ENCODE data around the gene EXOC3.
A peak's percentile ranks its signal among the peaks of the same experiment; 100 is the strongest.
"Not testable (repeated sequence)": the region's sequence is repeated elsewhere in the genome, so short reads cannot be mapped to it uniquely, and the experiment has no call there.

The EXOC3 gene

DNA sequence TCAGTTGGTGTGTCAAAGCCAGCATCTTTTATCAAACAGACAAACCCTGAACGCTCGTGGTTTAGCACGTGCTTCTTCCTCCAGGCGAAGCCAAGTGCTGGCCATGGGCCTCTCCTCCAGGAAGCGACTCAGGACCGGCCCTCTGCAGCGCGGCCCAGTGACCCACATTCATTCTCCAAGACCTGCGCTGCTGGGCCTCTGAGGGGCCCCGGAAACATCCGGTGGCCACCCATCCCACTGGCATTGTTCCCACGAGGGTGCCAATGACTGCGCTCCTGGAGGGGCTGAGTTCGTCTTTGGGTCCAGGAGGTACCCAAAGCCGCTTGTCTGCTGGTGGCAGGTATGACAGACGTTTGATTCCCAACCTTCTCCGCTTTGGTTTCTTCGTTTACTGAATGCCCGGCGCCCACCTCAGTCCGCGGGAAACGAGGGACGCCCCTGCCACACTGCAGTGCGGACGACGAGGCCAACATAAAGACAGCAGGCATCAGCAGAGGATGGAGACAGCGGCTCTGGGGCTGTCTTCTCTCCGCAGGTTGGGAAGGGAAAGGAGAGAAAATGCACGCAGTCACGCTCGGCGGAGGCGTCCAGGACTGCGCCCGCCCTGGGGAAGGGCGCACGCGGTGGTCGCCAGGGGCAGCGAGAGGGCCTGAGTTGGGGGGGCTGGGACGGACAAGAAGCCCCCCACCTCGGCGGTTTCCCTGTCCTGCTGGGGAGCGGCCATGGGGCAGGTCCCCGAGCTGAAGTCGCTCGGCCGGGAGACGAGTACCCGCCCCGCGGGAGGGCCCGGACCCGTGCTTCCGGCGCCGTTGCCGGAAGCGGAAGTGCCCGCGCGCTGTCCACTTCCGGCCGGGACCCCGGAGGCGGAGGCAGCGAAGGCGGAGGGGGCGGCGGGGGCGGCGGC lies at the start of gene EXOC3:
EXOC3 (plus strand) TSS at position 842 of the 904 bp plus-strand sequence. CDS start 3,030 bp downstream, outside the sequence.
- ChIA-PET POLR2A (ENCODE audit: low non-redundant PET) (no interaction called here), CTCF (interaction anchor here (0.6 kb wide), 1 partner anchor 11 kb away, joined by 3 read pairs; no protein-coding TSS in a partner anchor)
- peak within 1 kb of the TSS; percentile 79 for H3K27ac ChIP-seq
- TF ChIP-seq, protein P1, sequence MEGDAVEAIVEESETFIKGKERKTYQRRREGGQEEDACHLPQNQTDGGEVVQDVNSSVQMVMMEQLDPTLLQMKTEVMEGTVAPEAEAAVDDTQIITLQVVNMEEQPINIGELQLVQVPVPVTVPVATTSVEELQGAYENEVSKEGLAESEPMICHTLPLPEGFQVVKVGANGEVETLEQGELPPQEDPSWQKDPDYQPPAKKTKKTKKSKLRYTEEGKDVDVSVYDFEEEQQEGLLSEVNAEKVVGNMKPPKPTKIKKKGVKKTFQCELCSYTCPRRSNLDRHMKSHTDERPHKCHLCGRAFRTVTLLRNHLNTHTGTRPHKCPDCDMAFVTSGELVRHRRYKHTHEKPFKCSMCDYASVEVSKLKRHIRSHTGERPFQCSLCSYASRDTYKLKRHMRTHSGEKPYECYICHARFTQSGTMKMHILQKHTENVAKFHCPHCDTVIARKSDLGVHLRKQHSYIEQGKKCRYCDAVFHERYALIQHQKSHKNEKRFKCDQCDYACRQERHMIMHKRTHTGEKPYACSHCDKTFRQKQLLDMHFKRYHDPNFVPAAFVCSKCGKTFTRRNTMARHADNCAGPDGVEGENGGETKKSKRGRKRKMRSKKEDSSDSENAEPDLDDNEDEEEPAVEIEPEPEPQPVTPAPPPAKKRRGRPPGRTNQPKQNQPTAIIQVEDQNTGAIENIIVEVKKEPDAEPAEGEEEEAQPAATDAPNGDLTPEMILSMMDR (conservative IDR thresholded peaks at IDR 0.05; ENCODE audit: low read depth), result no peak
- DNase-seq (ENCODE audit: low spot score), result peak; percentile 89

DNA sequence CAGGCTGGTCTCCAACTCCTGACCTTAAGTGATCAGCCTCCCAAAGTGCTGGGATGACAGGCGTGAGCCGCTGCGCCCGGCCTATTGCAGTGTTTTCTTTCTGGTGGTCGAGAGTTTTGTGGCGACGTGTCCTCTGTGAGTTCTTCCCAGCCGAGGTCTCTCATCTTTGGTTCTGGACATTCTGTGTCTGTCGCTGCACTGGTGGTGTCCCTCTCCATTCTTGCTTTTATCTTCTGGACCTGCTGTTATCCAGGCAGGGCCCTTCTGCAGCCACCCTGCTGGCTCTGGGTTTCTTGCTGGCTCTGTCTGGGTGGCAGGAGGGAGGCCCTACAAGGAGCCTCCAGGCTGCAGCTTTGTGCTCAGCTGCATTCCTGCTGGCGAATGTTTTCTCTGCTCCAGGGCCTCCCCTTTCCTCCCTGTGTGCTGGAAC lies 49.1 kb upstream of the EXOC3 start:
- CTCF ChIA-PET, result no interaction called here
- POLR2A ChIA-PET (ENCODE audit: low non-redundant PET), result no interaction called here
- TF ChIP-seq, protein P1 (conservative IDR thresholded peaks at IDR 0.05; ENCODE audit: low read depth), result no peak
- peak overlapping the region; percentile 78 for H3K27ac ChIP-seq
- no peak for DNase-seq (ENCODE audit: low spot score)

DNA sequence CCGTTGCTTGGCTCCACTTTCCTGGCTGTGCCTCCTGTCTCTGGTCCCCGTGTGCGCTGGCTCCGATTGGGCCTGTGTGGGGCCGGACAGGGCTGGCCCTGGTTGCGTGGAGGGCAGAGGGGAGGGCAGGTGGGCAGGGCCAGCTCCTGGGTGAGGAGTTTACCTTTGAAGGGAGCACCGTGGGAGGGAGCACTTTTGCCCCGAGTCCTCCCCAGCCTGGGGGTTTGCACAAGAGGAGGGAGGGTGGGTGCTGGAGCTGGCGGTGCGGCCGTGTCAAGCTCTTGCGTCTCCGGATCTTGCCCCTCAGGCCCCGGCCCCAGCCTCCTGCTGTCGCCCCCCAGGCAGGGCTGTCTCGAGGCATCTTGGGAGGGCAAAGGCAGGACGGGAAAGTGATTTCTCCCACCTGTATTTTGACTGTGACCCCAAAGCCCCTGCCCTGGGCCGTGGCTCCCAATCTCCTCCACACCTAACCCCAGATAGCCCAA lies 48.3 kb upstream of the EXOC3 start:
- ChIA-PET CTCF (interaction anchor here (0.6 kb wide), 1 partner anchor 19 kb away, joined by 5 read pairs; no protein-coding TSS in a partner anchor), POLR2A (ENCODE audit: low non-redundant PET) (no interaction called here)
- TF ChIP-seq, protein P1 (conservative IDR thresholded peaks at IDR 0.05; ENCODE audit: low read depth), result no peak
- DNase-seq (ENCODE audit: low spot score), result no peak
- H3K27ac ChIP-seq, result peak overlapping the region; percentile 61

DNA sequence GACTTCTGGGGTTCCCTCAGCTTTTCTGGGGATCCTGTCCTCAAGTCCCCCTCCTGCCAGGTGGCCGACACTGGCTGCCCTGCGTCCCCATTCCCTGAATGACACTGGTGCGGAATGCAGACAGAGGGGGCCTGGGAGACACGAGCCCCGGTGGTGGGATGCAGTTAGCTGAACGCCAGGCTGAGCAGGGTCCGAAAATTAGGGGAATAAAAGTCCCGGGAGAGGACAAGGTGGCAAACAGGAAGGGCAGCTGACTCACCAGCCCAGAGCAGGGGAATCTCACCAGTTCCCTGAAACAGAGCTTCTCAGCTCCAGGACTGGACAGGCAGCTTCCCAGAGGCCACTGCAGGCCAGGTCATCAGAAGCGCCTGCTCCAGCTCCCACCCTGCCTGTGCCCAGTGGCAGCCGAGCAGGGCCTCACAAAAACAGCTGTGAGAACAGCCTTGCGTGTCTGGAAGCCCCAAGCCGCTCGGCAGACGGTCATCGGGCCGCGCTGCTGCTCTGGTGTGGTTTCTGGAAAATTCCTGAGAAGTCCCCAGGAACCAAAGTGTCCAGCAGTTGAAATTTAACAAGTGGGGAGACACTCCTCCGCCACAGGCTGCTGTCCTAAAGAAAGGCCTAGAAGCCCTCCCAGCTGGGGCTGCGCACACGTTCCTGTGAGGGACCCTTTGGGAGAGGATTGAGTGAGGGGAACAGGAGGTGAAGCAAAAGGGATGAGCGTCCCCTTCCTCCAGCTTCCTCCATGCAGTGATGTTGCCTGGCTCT lies 47.6 kb upstream of the EXOC3 start:
- DNase-seq (ENCODE audit: low spot score), result no peak
- H3K27ac ChIP-seq, result peak overlapping the region; percentile 61

DNA sequence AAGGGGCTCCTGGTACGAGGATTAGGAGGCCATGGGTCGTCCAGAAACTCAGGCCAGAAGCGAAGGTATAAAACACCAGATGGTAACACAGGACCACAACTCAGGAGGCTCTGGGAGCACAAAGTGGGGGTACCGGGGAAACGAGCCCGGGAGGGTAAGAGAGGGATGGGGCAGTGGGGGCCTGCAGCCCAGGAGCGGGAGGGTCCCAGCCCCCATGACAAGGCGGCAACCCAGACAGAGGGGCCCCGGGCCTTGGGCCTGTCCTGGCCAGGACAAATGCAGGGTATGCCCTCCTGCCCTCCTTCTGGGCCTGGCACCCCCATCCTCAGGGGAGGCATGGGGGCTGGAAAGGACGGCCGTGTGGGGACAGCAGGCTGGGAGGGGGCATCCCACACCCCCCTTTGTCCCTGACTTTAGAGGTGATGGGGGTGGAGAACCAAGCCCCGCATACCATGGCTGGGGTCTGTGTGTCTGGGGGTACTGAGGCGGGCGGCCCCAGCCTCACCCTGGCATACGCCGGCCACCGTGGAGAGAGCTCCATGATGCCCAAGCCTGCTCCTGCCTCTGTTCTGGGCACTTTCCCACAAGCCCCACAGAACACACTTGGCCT lies 47.0 kb upstream of the EXOC3 start:
- POLR2A ChIA-PET (ENCODE audit: low non-redundant PET), result no interaction called here
- CTCF ChIA-PET, result no interaction called here
- DNase-seq (ENCODE audit: low spot score), result no peak
- TF ChIP-seq, protein P1 (conservative IDR thresholded peaks at IDR 0.05; ENCODE audit: low read depth), result no peak
- peak overlapping the region; percentile 61 for H3K27ac ChIP-seq

More for the DNA sequence above, 47.6 kb upstream of the EXOC3 start:
- ChIA-PET CTCF (interaction anchor here (0.6 to 0.7 kb wide), 2 partner anchors 19 to 275 kb away, joined by 3 to 5 read pairs; no protein-coding TSS in a partner anchor), POLR2A (ENCODE audit: low non-redundant PET) (no interaction called here)
- TF ChIP-seq, protein P1 (conservative IDR thresholded peaks at IDR 0.05; ENCODE audit: low read depth), result no peak

DNA sequence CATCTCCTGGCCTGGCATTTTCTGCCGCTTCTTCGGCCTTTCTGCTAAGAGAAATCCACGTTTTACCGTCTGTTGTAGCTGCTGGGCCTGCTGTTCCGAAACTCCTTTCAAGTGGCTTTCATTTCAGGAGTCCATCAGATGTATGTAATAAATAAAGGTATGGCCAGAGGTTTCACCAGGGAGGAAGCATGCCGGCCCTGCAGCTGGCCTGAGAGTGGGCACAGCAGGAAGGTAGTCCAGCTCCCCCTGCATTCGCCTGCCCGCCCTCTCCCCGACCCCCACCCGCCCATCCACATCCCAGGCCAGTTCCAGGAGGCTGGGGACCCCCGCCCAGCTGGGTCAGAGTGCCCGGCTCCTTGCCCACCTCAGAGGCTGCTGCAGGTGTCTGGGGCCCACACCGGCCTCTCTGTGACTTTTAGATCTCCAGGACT lies 46.4 kb upstream of the EXOC3 start:
- POLR2A ChIA-PET (ENCODE audit: low non-redundant PET), result no interaction called here
- DNase-seq (ENCODE audit: low spot score), result no peak
- CTCF ChIA-PET, result no interaction called here
- TF ChIP-seq, protein P1 (conservative IDR thresholded peaks at IDR 0.05; ENCODE audit: low read depth), result no peak
- peak overlapping the region; percentile 61 for H3K27ac ChIP-seq

DNA sequence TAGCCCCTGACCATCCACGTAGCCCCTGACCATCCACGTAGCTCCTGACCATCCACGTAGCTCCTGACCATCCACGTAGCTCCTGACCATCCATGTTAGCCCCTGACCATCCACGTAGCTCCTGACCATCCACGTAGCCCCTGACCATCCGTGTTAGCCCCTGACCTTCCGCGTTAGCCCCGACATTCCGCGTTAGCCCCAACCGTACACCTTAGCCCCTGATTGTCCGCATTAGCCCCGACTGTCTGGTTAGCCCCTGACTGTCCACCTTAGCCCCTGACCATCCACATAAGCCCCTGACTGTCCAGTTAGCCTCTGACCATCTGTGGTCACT lies 44.9 kb upstream of the EXOC3 start:
- H3K27ac ChIP-seq, result peak overlapping the region; percentile 84
- POLR2A ChIA-PET (ENCODE audit: low non-redundant PET); DNase-seq (ENCODE audit: low spot score); CTCF ChIA-PET: not testable (repeated sequence)
